Muscle layer of colon (tissue), 2 donors: ENCODE measurements around the gene LAMP5.

ENCODE experiments used
- H3K27ac ChIP-seq: one replicate; pipeline ENCODE4 v1.7.0; 2013; ENCODE audit warnings: low read depth, mild to moderate bottlenecking, low read length, moderate library complexity
- H3K27me3 ChIP-seq, 2 donors: one replicate each; pipeline ENCODE4 v1.7.0; 2013; ENCODE audit warnings: low read length in 2 of 2, mild to moderate bottlenecking in 2 of 2; ENCODE audit not compliant: insufficient read depth in 2 of 2, control insufficient read depth in 1 of 2
- H3K36me3 ChIP-seq: one replicate; pipeline ENCODE4 v1.7.0; 2013; ENCODE audit warnings: mild to moderate bottlenecking, low read length; ENCODE audit not compliant: insufficient read depth
- H3K4me1 ChIP-seq: one replicate; pipeline ENCODE4 v1.7.0; 2013; ENCODE audit warnings: mild to moderate bottlenecking, low read length; ENCODE audit not compliant: insufficient read depth
- H3K4me3 ChIP-seq, 2 donors: one replicate each; pipeline ENCODE4 v1.7.0; 2013; ENCODE audit warnings: low read length in 2 of 2, low read depth in 1 of 2, mild to moderate bottlenecking in 1 of 2, moderate library complexity in 1 of 2
- H3K9ac ChIP-seq: one replicate; pipeline ENCODE4 v1.7.0; 2013; ENCODE audit warnings: low read length
- H3K9me3 ChIP-seq: one replicate; pipeline ENCODE4 v1.7.0; 2013; ENCODE audit warnings: mild to moderate bottlenecking, low read length
- donor health status: abdominal sarcoma.
- donor health status: Adenocarcinoma of cecum.

The LAMP5 gene

DNA sequence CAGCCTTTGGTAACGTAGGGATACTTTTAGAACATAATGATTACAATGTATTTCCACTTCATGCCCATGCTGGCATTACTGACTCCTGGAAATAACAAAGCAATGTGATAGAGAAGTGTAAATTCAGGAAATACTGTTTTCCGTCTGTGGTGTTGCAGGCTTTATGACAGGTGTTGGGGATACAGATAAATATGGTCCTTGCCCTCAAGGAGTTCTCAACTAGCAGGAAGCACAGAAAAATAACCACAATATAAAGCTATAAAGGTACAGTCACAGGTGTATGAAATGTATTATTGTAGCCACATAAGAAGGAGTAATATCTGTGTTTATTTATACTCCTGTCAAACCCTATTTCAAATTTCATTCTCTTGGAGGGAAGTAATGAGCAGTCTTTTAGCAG is 12.9 kb upstream of the LAMP5 start:
- H3K4me1 ChIP-seq: no peaks in the 10 kb centered on the region
- H3K36me3 ChIP-seq: no peaks in the 10 kb centered on the region
- H3K9ac ChIP-seq: no peak overlapping the region
- no peak overlapping the region for H3K4me3 ChIP-seq
- no peaks in the 10 kb centered on the region for H3K9me3 ChIP-seq
- H3K27ac ChIP-seq: no peak overlapping the region
- H3K27me3 ChIP-seq: peaks cover 0 to 7% of the 10 kb centered on the region in 2 donors

DNA sequence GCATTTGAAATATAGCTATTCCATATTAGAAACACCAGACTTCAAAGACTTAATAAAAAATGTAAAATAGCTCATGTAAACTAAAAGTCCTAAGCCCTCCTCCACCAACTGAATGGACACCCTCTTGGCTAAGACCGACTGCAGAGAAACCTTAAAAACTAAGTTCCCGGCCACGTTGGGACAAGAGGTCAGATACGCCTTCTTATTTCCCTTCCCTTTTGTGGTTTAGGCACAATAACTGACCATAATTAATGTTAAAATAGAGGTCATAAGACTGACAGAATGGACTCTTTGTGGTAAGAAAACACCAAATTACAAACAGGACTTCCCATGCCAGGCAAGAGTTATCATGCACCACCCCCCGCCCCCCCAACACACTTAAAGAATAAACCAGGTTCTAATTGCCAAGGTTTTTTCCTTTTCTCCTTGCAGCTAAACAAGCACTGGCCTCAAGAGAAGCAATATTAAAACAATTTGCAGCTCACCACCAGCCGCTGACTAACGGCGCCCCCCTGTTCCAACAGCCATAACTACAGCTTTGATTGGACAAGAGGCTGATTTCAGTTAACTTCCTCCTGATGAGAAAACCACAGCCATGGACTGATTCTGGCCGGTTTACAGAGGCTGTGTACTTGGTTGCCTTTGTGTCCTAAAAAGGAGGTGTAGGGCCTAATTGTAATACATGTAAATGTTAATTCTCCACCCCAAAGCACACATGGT is 10.7 kb upstream of the LAMP5 start:
- H3K36me3 ChIP-seq: no peaks in the 10 kb centered on the region

DNA sequence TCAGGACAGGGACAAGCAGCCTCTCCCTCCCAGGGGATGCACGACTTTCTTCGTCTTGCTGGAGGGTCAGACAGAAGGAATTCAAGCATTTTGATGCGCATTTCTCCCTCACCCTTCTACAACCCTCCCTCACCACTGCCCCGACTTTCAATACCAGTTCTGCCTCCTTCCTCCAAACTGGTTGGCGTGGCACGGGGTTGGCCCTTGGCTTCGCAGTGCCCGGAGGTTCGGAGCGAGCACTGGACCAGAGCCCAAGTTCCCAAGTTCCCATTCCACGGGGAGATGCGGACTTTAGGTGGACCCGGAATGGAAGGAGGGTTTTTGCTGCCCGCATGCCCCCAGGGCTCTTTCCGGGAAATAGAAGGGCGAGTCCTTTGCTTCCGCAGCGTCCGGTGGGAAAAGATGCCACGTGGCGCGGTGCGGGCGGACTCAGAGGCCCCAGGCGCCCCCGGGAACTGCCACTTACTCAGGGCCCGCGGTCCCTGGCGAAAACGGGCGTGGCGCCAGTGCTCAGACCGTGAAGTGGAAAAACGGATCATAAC is 8.0 kb upstream of the LAMP5 start:
- H3K4me1 ChIP-seq: no peaks in the 10 kb centered on the region
- H3K27ac ChIP-seq: no peak overlapping the region
- no peak overlapping the region for H3K4me3 ChIP-seq
- H3K36me3 ChIP-seq: no peaks in the 10 kb centered on the region
- no peak overlapping the region for H3K9ac ChIP-seq
- H3K27me3 ChIP-seq: peaks cover 0 to 26% of the 10 kb centered on the region in 2 donors
- no peaks in the 10 kb centered on the region for H3K9me3 ChIP-seq

More for the DNA sequence above, 10.7 kb upstream of the LAMP5 start:
- Histone ChIP-seq H3K27ac (no peak overlapping the region), H3K9ac (no peak overlapping the region), H3K27me3 (peaks cover 0 to 26% of the 10 kb centered on the region in 2 donors), H3K9me3 (no peaks in the 10 kb centered on the region), H3K4me3 (no peak overlapping the region), H3K4me1 (no peaks in the 10 kb centered on the region)

DNA sequence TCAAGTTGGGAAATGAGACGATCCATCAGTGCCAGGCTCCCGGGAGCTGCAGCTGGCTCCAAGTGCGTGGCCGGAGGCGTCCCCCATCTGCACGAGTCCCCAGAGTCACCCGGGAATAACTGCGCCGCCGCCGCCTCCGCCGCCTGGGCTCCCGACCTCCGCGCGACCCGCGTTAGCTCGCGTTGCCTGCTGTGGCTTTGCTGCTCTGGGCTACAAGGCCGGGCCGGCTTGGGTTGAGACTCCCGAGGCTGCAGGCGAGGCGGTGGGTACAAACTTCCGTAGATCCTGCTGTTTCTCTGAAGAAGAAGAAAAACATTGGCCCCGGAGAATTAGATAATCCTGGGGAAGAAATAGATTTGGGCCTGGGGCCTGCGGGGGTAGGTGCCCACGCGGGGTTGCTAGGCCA is 7.4 kb upstream of the LAMP5 start:
- no peak overlapping the region for H3K9ac ChIP-seq
- no peak overlapping the region for H3K4me3 ChIP-seq
- H3K27me3 ChIP-seq: peaks cover 0 to 26% of the 10 kb centered on the region in 2 donors
- no peaks in the 10 kb centered on the region for H3K9me3 ChIP-seq
- H3K4me1 ChIP-seq: no peaks in the 10 kb centered on the region
- no peaks in the 10 kb centered on the region for H3K36me3 ChIP-seq
- H3K27ac ChIP-seq: no peak overlapping the region

DNA sequence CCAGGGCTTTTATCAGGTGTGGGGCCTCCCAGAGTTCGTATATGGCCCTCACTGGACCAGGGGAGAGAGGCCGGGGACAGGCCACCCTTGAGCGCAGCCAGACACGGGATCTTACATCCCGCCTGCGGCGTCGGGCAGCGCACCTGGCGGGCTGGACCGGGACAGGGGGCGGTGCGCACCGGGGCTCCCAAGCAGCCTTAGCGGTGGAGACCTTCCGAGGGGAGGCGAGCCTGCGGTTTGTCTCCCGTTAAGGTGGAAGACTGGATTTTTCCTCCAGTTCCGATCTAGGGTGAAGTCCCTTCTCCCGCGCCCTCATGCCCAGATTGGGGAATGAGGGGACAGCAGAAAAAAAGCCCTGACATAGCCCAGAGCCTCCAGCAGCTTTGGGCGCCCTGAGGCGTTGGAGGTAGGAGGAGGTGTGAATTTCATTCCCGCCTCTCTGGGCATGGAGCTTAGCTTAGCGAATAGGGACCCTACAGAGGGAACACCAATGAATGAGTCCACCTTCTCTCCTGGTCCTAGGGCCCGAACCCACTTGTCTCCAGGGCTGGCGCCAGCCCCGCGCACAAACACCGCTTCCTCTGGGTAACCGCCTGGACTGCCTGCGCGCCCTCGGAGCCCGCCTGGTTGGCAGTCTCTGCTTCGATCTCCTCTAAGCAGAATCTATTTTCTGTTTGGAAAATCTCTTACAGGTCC is 6.7 kb upstream of the LAMP5 start:
- Histone ChIP-seq H3K9ac (no peak overlapping the region), H3K4me3 (no peak overlapping the region), H3K9me3 (no peaks in the 10 kb centered on the region), H3K36me3 (no peaks in the 10 kb centered on the region), H3K27me3 (peaks cover 0 to 26% of the 10 kb centered on the region in 2 donors), H3K4me1 (no peaks in the 10 kb centered on the region), H3K27ac (no peak overlapping the region)

DNA sequence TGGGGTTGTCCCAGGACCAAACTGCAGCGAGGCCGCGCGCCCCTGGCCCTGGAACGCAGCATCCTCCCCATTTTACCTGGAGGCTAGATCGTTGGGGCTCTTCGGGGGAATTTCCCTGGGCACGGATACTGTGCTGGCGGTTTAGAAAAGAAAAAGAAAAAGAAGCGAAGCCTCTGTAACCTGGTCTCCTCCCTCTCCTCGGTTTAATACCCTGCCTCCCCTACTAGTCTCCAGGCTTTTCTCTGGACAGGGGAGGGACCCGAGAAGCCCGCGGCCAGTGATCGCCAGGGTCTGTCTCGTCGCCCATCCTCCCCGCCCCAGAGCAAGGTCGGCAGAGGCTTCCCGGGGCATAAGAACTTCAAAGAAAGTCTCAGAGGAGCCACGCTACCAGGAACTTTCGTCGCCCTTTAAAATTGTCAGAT is 6.1 kb upstream of the LAMP5 start:
- peaks cover 0 to 26% of the 10 kb centered on the region in 2 donors for H3K27me3 ChIP-seq
- H3K27ac ChIP-seq: no peak overlapping the region
- no peaks in the 10 kb centered on the region for H3K9me3 ChIP-seq
- no peak overlapping the region for H3K4me3 ChIP-seq
- H3K4me1 ChIP-seq: no peaks in the 10 kb centered on the region
- no peak overlapping the region for H3K9ac ChIP-seq
- H3K36me3 ChIP-seq: no peaks in the 10 kb centered on the region

DNA sequence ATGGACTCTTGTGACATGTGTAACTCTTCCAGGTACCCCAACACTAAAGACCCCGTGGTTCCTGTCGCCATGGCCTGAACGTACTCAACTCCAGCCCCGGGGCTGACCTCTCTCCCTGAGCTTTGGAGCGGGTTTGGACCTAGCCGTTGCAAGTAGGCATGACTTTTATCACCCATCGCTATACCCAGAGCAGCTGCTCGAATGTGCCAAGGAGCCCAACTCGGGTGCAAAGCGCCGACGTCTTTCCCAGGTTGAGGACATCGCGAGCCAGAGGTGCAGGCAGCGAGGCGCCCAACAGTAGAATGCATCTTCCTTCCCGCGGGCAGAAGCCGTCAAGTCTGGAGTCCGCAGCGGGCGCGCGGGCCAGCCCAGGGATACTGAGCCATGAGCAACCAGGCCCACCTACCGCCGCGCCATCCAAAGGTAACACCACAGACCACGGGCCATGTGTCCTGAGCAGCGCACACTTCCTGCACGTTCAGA is 5.7 kb upstream of the LAMP5 start:
- H3K36me3 ChIP-seq: no peaks in the 10 kb centered on the region
- H3K4me1 ChIP-seq: no peaks in the 10 kb centered on the region
- no peak overlapping the region for H3K4me3 ChIP-seq
- H3K27me3 ChIP-seq: peaks cover 0 to 26% of the 10 kb centered on the region in 2 donors
- no peak overlapping the region for H3K9ac ChIP-seq
- no peaks in the 10 kb centered on the region for H3K9me3 ChIP-seq
- no peak overlapping the region for H3K27ac ChIP-seq

DNA sequence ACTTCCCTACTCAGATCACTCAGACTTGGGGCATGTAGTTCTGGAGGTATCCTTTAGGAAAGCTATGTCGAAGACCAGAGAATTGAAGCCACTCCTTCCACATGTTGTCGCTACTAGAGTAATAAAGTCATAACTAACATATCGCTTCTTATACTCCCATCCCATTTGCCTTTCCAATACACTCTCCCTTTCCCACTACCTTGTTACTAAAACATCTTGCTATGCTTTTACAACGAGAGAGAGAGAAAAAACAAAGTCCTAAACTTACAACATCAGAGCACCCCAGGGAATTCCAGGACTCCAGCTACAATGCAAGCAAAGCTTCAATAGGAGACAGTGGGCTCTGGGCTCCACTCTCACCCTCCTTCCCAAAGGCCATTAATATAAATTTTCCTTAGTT is 5.1 kb upstream of the LAMP5 start:
- H3K4me1 ChIP-seq: no peaks in the 10 kb centered on the region
- H3K27ac ChIP-seq: no peak overlapping the region
- H3K9me3 ChIP-seq: no peaks in the 10 kb centered on the region
- H3K4me3 ChIP-seq: no peak overlapping the region
- no peak overlapping the region for H3K9ac ChIP-seq
- H3K36me3 ChIP-seq: no peaks in the 10 kb centered on the region
- peaks cover 0 to 26% of the 10 kb centered on the region in 2 donors for H3K27me3 ChIP-seq

DNA sequence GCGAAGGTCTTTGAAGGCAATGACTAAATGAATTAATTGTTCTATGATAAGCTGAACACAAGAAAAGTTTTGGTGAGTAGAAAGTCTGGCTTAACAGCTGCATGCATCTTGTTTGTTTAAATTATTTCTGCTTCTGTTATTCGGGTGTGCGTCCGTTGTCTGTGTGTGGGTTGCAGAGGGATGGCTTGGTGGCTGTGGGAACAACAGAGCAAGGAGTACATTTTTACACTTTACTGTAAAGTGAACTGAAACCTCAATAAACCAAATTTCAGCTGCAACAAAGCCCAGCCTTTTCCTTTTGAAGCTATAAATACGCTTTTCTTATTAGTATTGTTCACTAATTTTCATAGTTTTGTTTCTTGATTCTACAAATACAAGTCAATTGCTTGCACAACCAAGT is 3.5 kb upstream of the LAMP5 start:
- peaks cover 0 to 25% of the 10 kb centered on the region in 2 donors for H3K27me3 ChIP-seq
- H3K36me3 ChIP-seq: no peaks in the 10 kb centered on the region
- no peak overlapping the region for H3K27ac ChIP-seq
- H3K4me3 ChIP-seq: no peak overlapping the region
- no peak overlapping the region for H3K9ac ChIP-seq
- H3K9me3 ChIP-seq: no peaks in the 10 kb centered on the region
- H3K4me1 ChIP-seq: peaks cover 6% of the 10 kb centered on the region

DNA sequence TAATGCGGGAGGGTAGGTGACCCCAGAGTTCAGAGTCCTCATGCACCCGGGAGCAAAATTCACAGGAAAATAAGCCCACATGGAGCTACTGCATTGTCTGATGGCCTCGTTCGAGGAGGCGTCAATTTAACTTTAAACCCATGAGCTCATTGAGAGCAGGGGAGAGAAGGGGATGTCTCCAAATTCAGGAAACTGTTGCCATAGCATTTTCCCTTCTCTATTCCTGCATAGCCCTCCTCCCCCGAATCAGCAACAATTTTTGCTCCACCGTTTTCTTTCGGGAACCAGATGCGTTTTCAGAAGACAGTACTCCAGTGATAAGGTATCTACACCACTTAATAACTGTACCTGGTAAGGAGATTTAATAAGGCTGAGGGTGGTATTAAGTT is 324 bp upstream of the LAMP5 start:
- H3K27me3 ChIP-seq: no peaks in the 10 kb centered on the region
- H3K36me3 ChIP-seq: no peaks in the 10 kb centered on the region
- H3K9me3 ChIP-seq: no peaks in the 10 kb centered on the region
- H3K4me3 ChIP-seq: no peak overlapping the region
- H3K4me1 ChIP-seq: peaks cover 6% of the 10 kb centered on the region
- H3K27ac ChIP-seq: no peak overlapping the region
- H3K9ac ChIP-seq: no peak overlapping the region

DNA sequence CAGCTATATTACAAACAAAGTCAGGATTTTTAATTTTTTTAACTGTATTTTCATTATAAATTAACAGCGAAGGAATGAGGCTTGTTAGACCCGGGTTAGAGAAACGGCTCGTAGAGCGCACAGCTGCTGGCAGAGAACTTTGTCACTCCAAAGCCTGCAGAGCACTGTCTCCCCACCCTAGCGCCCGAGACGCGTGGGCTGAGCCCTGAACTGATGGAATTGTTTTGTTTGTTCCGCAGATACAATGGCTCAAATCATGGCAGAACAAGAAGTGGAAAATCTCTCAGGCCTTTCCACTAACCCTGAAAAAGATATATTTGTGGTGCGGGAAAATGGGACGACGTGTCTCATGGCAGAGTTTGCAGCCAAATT is 810 bp downstream of the LAMP5 start:
- H3K9me3 ChIP-seq: no peaks in the 10 kb centered on the region
- H3K9ac ChIP-seq: no peak overlapping the region
- no peaks in the 10 kb centered on the region for H3K27me3 ChIP-seq
- H3K4me1 ChIP-seq: peaks cover 6% of the 10 kb centered on the region
- no peak overlapping the region for H3K4me3 ChIP-seq
- H3K36me3 ChIP-seq: no peaks in the 10 kb centered on the region
- no peak overlapping the region for H3K27ac ChIP-seq
